ENCODE results near the gene TBC1D14.

GRCh38 chr4:6880691-6881090 lies 28.9 kb upstream of the TBC1D14 start:
- no peak for TF ChIP-seq CTCF (IDR thresholded peaks at IDR 0.05)
- no peak for TF ChIP-seq POLR2AphosphoS5 (IDR thresholded peaks at IDR 0.05)

All from sigmoid colon (tissue), 4 donors.